A549 (cell line): ENCODE data around the gene CNTNAP2.

Experiments
- JUN ChIP-seq, 2 experiments: fragments of >200 bp; sonication (Bioruptor Twin); formaldehyde crosslinking; IDR thresholded peaks; 2 replicates in 1 of 2; 3 replicates in 1 of 2; pipeline ENCODE4 v1.6.1; 2016 to 2017
- MAFK ChIP-seq: fragments of 450-650 bp; IDR thresholded peaks from 2 replicates; pipeline ENCODE4 v1.6.1; 2014; ENCODE audit not compliant: partially characterized antibody
- TF ChIP-seq, protein P1 (sequence below): fragments of 200-600 bp; sonication (generic); IDR thresholded peaks from 2 replicates; pipeline ENCODE4 v1.6.1; 2016; ENCODE audit warnings: antibody characterized with exemption, mild to moderate bottlenecking, moderate library complexity

DNA sequence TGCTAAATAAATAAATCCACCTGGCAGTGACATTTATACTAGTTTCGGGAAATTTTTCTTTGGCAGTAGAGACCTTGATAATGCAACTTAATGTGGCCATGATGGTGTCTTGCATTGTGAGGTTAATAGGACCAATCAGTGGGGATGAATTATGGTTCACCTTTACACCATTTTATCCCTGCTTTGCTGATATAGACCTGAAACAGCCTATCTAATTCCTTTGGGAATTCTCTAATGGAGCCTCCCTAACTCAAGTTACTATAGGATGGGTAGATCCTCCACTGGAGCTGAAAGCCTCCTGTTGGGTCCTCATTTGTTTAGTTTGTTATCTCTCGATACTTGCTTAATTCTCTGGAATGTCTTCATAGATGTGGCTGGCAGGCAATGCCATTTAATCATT is 276.7 kb downstream of the CNTNAP2 start:
- TF ChIP-seq MAFK = no peak
- TF ChIP-seq JUN (IDR thresholded peaks at IDR 0.05) = no peak
- TF ChIP-seq, protein P1, sequence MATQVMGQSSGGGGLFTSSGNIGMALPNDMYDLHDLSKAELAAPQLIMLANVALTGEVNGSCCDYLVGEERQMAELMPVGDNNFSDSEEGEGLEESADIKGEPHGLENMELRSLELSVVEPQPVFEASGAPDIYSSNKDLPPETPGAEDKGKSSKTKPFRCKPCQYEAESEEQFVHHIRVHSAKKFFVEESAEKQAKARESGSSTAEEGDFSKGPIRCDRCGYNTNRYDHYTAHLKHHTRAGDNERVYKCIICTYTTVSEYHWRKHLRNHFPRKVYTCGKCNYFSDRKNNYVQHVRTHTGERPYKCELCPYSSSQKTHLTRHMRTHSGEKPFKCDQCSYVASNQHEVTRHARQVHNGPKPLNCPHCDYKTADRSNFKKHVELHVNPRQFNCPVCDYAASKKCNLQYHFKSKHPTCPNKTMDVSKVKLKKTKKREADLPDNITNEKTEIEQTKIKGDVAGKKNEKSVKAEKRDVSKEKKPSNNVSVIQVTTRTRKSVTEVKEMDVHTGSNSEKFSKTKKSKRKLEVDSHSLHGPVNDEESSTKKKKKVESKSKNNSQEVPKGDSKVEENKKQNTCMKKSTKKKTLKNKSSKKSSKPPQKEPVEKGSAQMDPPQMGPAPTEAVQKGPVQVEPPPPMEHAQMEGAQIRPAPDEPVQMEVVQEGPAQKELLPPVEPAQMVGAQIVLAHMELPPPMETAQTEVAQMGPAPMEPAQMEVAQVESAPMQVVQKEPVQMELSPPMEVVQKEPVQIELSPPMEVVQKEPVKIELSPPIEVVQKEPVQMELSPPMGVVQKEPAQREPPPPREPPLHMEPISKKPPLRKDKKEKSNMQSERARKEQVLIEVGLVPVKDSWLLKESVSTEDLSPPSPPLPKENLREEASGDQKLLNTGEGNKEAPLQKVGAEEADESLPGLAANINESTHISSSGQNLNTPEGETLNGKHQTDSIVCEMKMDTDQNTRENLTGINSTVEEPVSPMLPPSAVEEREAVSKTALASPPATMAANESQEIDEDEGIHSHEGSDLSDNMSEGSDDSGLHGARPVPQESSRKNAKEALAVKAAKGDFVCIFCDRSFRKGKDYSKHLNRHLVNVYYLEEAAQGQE = no peak
